Measurements from ENCODE around the gene LSM12.

LSM12 gene

DNA sequence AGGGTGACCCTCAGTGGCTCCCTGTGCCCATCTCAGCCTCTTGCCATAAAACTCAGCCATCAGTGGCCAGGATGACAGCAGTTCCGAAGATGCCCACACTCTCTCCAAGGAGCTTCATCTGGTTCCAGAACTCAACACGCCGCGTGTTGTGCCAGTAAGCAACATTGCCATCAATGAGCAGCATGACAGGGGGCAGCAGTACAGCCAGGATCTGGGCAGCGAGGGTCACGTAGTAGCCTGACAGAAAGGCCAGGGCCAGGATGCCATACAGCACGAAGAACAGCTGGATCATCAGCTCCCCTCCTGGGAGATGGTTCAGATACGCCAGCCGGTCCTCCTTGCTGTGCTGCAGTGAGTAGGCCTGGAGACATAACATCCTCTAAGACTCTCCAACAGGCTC, 54.6 kb downstream of the LSM12 start:
- Mint-ChIP-seq H3K4me1 (peaks cover 33% of the 10 kb centered on the region), H3K9me3 (no peaks in the 10 kb centered on the region), H3K27ac (no peak overlapping the region), H3K27me3 (ENCODE audit: low read depth, poor library complexity) (peaks cover 7% of the 10 kb centered on the region), H3K36me3 (ENCODE audit: low read depth) (peaks cover 15% of the 10 kb centered on the region), H3K4me3 (no peak overlapping the region)
- DNase-seq = no peak
- TF ChIP-seq, protein P1, sequence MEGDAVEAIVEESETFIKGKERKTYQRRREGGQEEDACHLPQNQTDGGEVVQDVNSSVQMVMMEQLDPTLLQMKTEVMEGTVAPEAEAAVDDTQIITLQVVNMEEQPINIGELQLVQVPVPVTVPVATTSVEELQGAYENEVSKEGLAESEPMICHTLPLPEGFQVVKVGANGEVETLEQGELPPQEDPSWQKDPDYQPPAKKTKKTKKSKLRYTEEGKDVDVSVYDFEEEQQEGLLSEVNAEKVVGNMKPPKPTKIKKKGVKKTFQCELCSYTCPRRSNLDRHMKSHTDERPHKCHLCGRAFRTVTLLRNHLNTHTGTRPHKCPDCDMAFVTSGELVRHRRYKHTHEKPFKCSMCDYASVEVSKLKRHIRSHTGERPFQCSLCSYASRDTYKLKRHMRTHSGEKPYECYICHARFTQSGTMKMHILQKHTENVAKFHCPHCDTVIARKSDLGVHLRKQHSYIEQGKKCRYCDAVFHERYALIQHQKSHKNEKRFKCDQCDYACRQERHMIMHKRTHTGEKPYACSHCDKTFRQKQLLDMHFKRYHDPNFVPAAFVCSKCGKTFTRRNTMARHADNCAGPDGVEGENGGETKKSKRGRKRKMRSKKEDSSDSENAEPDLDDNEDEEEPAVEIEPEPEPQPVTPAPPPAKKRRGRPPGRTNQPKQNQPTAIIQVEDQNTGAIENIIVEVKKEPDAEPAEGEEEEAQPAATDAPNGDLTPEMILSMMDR (IDR thresholded peaks at IDR 0.05) = no peak

DNA sequence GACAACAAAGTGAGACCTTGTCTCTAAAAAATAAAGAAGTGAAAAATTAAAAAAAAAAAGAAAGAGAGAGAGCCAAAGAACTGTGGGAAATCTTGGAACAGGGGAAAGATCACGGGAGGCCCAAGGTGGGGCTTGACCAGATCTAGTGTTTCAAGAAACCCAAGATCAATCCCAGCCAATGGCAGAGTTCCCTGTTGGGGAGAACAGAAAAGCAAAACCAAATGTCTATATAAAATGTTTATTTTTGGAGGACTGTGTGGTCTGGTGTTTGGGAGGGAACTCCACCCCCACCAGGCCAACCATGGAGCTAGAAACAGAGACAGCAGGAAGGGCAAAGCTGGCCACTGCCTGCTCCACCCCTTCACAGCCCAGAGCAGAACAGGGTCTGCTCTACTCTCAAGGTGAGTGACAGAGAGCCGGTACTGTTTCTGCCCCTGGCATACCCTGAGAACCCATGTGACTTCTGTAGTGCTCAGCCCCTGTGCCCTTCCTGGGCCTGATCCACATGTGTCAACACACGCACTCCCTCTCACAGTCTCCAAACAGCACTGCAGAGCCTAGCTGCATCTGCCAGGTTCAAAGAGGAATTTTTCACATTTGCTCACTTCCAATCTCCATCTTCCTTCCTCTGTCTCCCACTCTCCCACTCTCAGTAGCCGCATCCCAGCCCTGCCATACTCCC, 55.4 kb downstream of the LSM12 start:
- peak overlapping the region; percentile 81 for H3K27ac Mint-ChIP-seq
- H3K36me3 Mint-ChIP-seq (ENCODE audit: low read depth) = peaks cover 15% of the 10 kb centered on the region
- no peak overlapping the region for H3K4me3 Mint-ChIP-seq
- no peak for DNase-seq
- TF ChIP-seq, protein P1 (IDR thresholded peaks at IDR 0.05) = no peak
- H3K27me3 Mint-ChIP-seq (ENCODE audit: low read depth, poor library complexity) = peaks cover 14% of the 10 kb centered on the region
- H3K4me1 Mint-ChIP-seq = peaks cover 36% of the 10 kb centered on the region
- no peaks in the 10 kb centered on the region for H3K9me3 Mint-ChIP-seq

DNA sequence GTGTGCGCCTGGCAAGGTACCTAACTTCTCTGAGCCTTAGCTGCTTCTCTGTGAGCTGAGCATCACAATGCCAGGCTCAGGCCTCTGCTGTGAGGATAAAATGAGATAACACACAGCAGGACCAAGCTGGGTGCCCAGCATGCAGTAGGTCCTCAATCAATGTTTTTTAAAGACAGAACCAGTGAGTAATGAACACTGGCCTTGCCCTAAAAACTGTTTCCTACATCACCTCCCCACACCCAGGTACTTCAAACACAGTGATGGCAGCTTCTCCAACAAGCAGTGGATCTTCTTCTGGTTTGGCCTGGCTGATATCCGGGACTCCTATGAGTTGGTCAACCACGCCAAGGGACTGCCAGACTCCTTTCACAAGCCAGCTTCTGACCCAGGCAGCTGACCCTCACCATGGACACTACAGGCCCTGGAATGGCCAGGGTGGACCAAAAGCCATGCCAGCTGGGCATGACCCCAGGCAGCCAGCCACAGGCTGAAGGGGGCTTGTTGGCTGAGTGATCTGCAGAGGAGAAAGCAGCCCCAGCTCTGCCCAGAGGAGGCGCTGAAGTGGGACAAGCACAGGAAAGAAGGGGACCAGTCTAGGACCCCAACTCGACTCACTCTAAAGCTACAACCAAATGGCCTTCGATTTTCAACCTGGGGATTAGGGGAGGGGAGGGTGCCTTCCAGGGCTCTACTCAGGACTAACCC, 58.1 kb downstream of the LSM12 start:
- Mint-ChIP-seq H3K27ac (no peak overlapping the region), H3K4me3 (peak overlapping the region; percentile 88), H3K4me1 (peaks cover 22% of the 10 kb centered on the region), H3K36me3 (ENCODE audit: low read depth) (peaks cover 15% of the 10 kb centered on the region), H3K27me3 (ENCODE audit: low read depth, poor library complexity) (peaks cover 41% of the 10 kb centered on the region), H3K9me3 (no peaks in the 10 kb centered on the region)
- TF ChIP-seq, protein P1 (IDR thresholded peaks at IDR 0.05) = no peak
- no peak for DNase-seq

DNA sequence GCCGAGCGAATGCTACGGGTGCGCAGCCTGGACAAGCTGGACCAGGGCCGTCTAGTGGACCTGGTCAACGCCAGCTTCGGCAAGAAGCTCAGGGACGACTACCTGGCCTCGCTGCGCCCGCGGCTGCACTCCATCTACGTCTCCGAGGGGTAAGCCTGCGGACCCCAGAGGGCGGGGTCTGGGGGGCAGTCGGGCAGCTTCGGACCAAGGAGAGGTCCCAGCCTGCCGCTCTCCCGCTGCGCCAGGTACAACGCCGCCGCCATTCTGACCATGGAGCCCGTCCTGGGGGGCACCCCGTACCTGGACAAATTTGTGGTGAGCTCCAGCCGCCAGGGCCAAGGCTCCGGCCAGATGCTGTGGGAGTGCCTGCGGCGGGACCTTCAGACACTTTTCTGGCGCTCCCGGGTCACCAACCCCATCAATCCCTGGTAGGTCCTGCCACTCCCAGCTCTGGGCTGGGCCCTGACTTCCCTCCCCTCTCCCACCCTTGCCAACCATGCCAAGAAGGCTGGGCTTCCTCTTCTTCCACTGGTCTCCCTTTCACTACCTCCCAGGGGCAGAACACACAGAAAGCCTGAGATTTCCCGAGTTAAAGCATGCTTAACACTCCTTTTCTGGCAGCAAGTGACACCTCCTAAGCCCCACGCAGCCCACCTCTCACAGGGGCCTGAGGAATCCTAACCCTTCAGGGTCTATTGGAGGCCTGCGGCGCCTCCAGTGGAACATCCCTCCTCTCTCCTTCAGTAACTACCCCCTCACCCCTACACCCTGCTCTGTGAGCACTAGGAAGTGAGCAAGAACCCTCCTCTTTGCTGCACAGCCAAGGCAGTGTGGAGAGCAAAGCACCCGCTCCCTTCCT, 58.9 kb downstream of the LSM12 start:
- DNase-seq = no peak
- no peak overlapping the region for H3K27ac Mint-ChIP-seq
- H3K4me1 Mint-ChIP-seq = peaks cover 22% of the 10 kb centered on the region
- peak overlapping the region; percentile 88 for H3K4me3 Mint-ChIP-seq
- TF ChIP-seq, protein P1 (IDR thresholded peaks at IDR 0.05) = no peak
- H3K27me3 Mint-ChIP-seq (ENCODE audit: low read depth, poor library complexity) = peaks cover 49% of the 10 kb centered on the region
- H3K36me3 Mint-ChIP-seq (ENCODE audit: low read depth) = peaks cover 15% of the 10 kb centered on the region
- no peaks in the 10 kb centered on the region for H3K9me3 Mint-ChIP-seq

- peaks cover 15% of the 10 kb centered on the region for H3K36me3 Mint-ChIP-seq (ENCODE audit: low read depth)
- peak; percentile 99 for DNase-seq
- H3K27me3 Mint-ChIP-seq (ENCODE audit: low read depth, poor library complexity) = peaks cover 57% of the 10 kb centered on the region
- peak overlapping the region; percentile 88 for H3K4me3 Mint-ChIP-seq
- H3K4me1 Mint-ChIP-seq = peaks cover 24% of the 10 kb centered on the region
- H3K9me3 Mint-ChIP-seq = no peaks in the 10 kb centered on the region
- TF ChIP-seq, protein P1 (IDR thresholded peaks at IDR 0.05) = peak; percentile 70
- H3K27ac Mint-ChIP-seq = no peak overlapping the region
Observed at GRCh38 chr17:44006598-44007345, 59.7 kb downstream of the LSM12 start.
